ENCODE data around the gene SPPL2C.
A peak's percentile ranks its signal among the peaks of the same experiment; 100 is the strongest.

SPPL2C gene

GRCh38 chr17:45886852-45887251, 42.2 kb downstream of the SPPL2C start:
- no peak for DNase-seq

GRCh38 chr17:45888392-45888791, 43.7 kb downstream of the SPPL2C start:
- DNase-seq = no peak

GRCh38 chr17:45889579-45889978, 44.9 kb downstream of the SPPL2C start:
- DNase-seq = peak; percentile 37

GRCh38 chr17:45893725-45894021, 49.0 kb downstream of the SPPL2C start:
- no peak for DNase-seq

- DNase-seq = peak; percentile 98
Observed at GRCh38 chr17:45894022-45894784, 49.5 kb downstream of the SPPL2C start, which contains the start of gene MAPT. MAPT (plus strand) TSS chr17:45894554; CDS start chr17:45962338, 67,784 bp downstream.

- DNase-seq = peak; percentile 79
Observed at GRCh38 chr17:45895304-45895968, 50.8 kb downstream of the SPPL2C start.

GRCh38 chr17:45895969-45896785, 51.5 kb downstream of the SPPL2C start:
- DNase-seq = peak; percentile 67
